NCI-H187 treated with DMSO at 0.1 percent for 48 hours (cell line): ENCODE results near the gene PLD1.

Source experiments
- DNase-seq: peaks from one replicate; lab custom pipeline; 2025; lab: John Stamatoyannopoulos, UW

Gene PLD1

GRCh38 chr3:171796625-171797264 lies 13.5 kb downstream of the PLD1 start:
- DNase-seq = no peak

- DNase-seq = no peak
Observed at GRCh38 chr3:171792531-171792930, 17.8 kb downstream of the PLD1 start.

GRCh38 chr3:171791692-171792076 lies 18.6 kb downstream of the PLD1 start:
- no peak for DNase-seq

DNA sequence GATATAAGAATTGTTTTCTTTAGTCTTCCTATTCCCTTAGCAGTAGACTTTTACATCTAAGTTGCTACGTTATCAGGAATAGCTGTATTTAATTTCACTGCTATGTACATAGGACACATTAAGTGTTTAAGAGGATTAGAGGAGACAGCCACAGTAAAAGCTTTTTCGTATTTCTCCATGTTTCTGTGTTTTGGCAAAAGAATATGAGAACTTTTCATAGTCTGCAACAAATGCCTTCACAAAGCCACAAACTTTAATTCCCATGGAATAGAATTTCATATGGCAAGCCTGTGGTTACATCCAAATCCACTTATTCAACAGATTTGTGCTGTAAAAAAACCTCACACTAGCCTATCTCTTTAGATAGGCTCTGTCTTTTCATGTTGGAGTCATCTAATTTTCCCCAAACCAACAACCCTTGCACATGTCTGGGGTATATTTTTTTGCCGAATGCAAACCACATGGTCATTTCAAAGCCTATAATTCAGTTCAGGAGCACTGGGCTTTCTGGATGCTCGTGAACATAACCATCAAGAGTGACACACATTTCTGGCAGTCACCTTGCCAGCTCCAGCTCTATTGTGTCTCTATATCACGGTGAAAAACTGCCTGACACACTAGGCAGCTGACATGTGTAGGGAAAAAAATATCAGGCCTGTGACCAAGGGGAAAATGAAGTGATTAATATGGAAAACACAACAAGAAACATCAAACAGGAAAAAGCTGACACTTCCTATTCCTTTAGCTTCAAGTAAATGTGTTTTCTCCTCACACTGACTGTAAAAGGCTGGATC lies 19.2 kb downstream of the PLD1 start:
- no peak for DNase-seq

- no peak for DNase-seq
Observed at GRCh38 chr3:171790574-171790897, 19.7 kb downstream of the PLD1 start.

- DNase-seq = no peak
Observed at GRCh38 chr3:171789759-171790505, 20.4 kb downstream of the PLD1 start.

DNA sequence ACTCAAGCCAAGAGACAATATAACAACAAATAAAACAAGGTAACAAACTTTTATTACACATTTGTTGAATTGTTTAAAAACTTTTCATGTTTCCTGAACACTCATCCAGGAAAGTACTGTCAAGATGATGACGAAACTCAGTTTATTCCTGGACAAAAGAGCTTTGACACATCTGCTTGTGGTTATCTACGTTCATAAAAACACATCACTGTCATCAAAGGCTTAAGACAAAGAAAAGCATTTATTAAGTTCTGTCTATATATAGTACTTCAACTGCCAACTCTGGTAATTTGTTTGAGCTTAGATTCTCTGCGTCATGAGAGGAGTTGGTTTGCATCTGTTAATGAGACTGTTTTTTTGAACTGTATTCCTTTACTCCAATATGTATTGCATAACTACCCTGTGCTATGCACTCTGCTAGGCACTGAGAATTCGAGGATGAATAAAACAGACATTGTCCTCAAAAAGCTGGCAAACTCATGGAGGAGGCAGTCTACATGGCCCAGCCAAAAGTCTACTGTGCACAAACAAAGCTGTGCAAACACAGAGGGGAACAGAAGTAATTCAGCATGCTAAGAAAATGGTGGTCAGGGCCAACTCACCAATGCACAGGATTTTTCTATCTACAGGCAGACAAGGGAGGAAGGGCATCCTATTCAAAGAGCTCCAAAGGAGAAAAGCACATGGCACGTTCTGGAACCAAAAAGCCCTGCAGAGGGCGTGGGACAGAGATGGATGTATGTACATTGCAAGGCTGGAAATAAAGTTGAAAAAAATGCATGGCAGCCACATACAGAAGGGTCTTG lies 21.5 kb downstream of the PLD1 start:
- DNase-seq = no peak

- DNase-seq = no peak
Observed at GRCh38 chr3:171786997-171787396, 23.3 kb downstream of the PLD1 start.

DNA sequence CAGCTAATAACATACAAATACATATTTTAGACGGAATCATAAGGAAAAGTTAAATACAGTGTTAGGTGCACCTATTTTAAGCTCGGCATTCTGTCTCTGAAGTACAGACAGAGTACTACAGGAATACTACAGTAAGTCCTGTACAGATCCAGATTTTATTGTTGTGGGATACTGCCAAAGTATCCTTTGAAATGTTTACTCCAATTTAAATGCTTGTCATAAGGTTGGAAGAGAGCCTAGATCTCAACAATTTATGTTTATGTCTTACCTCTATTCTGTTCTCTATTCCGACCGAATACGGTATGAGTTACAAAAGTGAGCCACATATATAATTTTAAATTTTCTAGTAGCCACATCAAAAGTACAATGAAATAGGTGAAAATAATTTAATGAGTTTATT lies 25.3 kb downstream of the PLD1 start:
- no peak for DNase-seq

- no peak for DNase-seq
Observed at GRCh38 chr3:171784387-171784786, 25.9 kb downstream of the PLD1 start.

DNA sequence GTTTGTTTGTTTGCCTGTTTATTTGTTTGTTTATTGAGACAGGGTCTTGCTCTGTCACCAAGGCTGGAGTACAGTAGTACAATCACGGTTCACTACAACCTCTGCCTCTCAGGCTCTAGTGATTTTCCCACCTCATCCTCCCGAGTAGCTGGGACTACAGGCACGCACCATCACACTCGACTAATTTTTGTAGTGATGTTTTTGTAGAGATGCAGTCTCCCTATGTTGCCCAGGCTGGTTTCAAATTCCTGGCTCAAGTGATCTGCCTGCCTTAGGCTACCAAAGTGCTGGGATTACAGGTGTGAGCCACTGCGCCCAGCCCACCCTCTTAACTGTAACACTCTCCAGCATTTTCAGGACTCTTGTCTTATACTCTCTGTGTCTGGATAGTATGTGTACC lies 26.7 kb downstream of the PLD1 start:
- no peak for DNase-seq

DNA sequence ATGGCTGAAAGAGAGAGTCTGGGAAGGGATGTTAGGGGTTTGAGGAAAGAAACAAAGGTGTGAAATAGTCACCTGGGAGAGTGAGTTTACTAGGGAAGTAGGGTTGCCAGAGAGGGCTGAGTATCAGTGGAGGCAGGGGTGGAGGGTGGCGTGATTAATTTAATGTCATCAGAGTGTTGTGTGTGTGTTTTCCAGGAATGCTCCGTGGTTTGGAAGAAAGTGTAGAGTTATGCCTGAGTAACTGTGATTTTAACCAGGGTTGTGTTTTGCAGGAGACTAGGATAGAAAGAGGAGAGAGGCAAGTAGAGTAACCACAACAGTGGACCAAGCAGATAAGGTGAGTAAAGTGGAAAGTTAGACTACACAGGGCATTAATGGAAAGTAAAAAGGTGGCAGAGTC lies 27.2 kb downstream of the PLD1 start:
- no peak for DNase-seq

- no peak for DNase-seq
Observed at GRCh38 chr3:171782617-171783016, 27.7 kb downstream of the PLD1 start.

- no peak for DNase-seq
Observed at GRCh38 chr3:171781711-171782127, 28.6 kb downstream of the PLD1 start.

DNA sequence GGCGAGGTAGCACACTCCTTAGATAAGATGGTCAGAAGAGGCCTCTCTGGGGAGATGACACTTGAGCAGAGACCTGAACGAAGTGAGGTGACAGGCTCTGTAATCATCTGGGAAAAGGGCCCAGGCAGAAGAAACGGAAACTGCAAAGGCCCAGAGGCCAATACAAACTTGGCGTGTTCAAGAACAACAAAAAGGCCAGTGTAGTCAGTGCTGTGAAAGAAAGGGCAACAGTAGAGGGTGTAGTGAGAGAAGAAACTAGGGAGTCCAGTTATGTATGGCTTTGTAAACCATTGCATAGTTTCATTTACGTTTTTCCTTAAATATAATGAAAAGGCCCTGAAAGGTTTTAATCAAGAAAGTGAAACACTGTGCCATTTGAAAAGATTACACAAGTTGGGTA lies 31.8 kb downstream of the PLD1 start:
- DNase-seq = no peak

- DNase-seq = no peak
Observed at GRCh38 chr3:171777596-171777995, 32.7 kb downstream of the PLD1 start.

DNA sequence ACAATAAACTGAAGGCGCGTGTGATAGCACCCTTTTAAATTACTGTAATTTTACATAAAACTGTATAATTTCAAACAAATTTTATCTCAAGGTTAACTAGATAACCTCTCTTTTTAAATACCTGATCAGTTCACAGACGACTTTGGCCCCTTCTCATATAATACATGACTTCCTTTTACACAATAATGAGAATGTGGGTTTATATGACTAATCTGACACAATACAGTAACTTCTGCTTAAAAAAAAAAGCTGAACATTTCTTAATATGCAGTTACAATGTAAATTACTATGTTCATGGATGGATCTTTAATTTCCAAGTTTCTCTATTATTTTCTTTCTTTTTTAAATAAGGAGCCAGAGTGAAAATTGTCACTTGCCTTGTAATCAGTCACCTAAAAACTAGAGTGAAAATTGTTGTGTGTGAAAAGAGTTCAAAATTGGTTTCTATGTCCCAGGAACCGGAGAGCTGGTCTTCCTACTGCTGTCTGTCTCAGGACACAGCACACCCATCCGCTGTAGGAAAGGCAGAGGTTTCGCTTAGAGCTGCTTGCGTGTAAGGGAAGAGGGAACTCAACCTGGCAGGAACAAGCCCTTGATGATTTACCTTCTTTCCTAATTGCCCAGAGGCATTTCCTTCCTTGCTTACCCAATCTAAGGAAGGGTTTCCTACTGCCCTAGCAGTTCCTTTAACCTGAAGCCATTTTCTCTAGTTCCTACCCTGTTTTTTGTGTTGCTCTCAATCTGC lies 33.3 kb downstream of the PLD1 start:
- DNase-seq = no peak

GRCh38 chr3:171776411-171776810 lies 33.9 kb downstream of the PLD1 start:
- DNase-seq = no peak

DNA sequence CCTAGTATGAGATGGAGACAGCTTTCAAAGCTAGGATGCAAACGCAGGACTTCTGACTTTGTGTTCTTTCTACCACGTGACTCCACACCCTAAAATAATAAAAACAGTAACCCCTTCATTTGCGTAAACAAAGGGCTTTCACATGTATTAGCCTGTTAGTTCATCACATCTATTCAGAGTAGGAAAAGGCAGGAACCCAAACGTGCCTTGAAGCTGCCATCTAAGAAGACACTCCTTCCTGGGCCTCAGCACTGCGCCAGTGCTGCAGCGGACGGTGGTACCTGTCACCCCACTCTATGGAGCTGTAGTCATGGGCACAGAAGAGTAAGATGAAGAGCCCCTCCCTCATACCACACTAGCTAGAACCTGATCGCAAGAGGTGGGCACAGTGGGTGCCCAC lies 34.3 kb downstream of the PLD1 start:
- DNase-seq = no peak

DNA sequence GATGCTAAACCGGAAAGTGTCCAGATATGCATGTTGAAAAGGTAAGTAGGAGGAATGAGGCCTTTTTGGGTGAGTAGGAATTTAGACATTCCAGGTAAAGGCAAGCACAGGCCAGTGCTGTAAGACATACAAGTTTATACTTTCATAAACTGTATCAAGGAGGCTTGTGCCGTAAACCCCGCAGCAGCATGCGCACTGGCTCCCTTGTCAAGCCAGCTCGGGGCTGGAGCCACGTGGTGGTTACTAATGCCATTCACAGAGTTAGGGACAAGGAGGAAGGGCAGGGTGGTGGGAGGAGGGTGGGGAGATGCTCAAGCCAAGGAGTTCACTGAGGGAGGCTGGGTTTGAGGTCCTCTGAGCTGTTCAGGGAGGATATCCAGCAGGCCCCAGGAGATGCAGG lies 35.8 kb downstream of the PLD1 start:
- no peak for DNase-seq

DNA sequence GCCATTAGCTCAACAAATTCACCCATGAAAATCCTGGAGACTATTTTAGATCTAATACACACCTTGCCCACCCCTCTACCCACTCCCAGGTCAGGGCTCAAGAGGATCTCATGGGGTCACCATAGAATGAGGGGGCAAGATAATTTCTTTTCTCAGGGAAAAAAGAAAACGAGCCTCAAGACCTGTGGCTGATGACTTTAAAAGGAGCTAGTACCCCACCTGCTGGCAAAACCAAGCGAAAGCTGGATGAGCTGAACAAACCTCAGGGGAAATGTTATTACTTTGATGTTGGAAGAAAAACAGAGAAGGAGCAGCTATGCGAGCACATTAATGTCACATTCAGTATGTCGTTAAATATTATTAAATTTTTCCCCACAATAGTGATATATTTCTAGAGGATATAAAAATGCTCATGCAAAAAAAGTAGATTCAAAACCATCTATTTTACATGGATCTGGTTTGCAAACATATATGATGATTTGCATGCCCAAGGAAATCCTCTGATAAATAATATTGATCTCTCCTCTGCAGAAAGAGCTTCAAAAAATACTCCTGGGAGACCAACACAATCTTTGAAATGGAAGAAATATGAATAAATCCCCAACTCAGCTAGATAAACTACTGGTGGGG lies 37.7 kb downstream of the PLD1 start:
- no peak for DNase-seq
